BJ (cell line): Measurements from ENCODE around the gene PTCHD4. TPM values are rescaled to one million over a fixed set of nuclear protein-coding genes. Genes with fewer than 3 reads are reported as not detected.

Experiments used
- CTCF ChIA-PET: fragments of 350-600 bp; formaldehyde crosslinking; extraction: SDS; loops from one replicate; lab custom pipeline; 2021; ENCODE audit warnings: antibody characterized with exemption, inconsistent platforms; lab: Yijun Ruan, JAX
- POLR2A ChIA-PET: fragments of 300-600 bp; sonication (Branson Sonifier 250); formaldehyde crosslinking; extraction: SDS; loops from one replicate; lab custom pipeline; 2021; ENCODE audit warnings: antibody characterized with exemption; lab: Charles Lee
- DNase-seq: peaks from one replicate; pipeline ENCODE4 v3.0.0-alpha.2; 2011; ENCODE audit warnings: low read depth
- H3K27me3 ChIP-seq: 2 replicates; pipeline ENCODE4 v1.6.0; 2011; ENCODE audit warnings: low read length; ENCODE audit not compliant: control insufficient read depth, insufficient read depth
- H3K36me3 ChIP-seq: 2 replicates; pipeline ENCODE4 v1.5.1; 2011; ENCODE audit warnings: low read length; ENCODE audit not compliant: control insufficient read depth, insufficient read depth
- H3K4me3 ChIP-seq: 2 replicates; pipeline ENCODE4 v1.5.1; 2011; ENCODE audit warnings: low read depth, mild to moderate bottlenecking, control low read depth, low read length
- CTCF ChIP-seq: IDR thresholded peaks from 2 replicates; pipeline ENCODE4 v1.5.1; 2011; ENCODE audit warnings: low read depth, mild to moderate bottlenecking, control low read depth, inconsistent platforms, low read length, moderate library complexity; ENCODE audit not compliant: insufficient read depth
- polyA plus RNA-seq: library from polyadenylated mRNA; depleted of rRNA; stranded (reverse); fragments of >200 nt; gene quantifications from 2 replicates; pipeline ENCODE4 v1.2.3, GENCODE V29; 2011

The PTCHD4 gene
- polyA plus RNA-seq, 1 experiment: 2.1 TPM

DNA sequence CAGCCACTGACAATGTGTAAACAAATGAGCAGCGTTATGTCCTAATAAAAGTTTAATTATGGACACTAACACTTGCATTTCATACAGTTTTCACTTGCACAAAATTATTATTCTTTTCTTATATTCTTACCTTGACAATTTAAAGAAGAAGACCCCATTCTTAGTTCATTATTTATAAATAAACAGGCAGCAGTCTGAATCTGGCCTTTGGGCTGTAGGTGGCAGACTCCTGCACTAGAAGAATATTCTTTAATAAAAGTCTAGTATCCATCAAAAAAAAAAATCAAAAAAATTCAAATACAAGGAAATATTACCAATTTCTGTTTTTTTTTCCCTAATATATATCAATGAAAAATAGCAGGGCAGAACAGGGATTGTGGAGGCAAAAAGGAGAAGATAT, 24.8 kb downstream of the PTCHD4 start:
- no peak for DNase-seq

DNA sequence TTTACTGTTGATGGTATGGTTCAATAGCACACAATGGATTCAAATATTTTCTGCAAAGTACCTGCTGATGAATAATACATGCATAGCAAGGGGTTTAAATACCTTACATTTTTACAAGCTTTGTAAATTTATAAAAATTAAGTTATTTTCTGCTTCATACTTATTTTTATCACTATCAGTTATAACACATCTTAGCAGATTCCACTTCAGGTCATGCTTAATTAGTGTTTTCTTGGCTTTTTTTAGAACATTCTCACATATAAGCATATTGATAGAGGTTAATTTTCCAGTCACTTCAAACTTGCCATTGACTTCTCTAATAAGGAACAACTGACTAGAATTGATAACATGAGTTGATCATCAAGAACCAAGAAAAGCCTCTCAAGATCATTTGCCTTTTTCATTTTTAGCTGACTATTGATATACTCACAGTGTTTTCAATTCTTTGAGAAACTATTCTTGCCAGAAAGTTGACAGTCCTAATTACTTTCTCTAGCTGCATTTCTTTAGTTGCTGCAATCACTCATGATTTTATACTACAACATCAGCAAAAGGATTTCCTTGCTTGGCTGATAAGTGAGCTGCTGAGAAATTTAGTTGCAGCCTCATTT, 25.8 kb downstream of the PTCHD4 start:
- no peaks in the 10 kb centered on the region for H3K36me3 ChIP-seq
- no peaks in the 10 kb centered on the region for H3K27me3 ChIP-seq
- no peak overlapping the region for H3K4me3 ChIP-seq
- ChIA-PET CTCF (interaction anchor here (0.5 to 1.0 kb wide), 2 partner anchors 8 to 58 kb away, joined by 3 read pairs; no protein-coding TSS in a partner anchor), POLR2A (interaction anchor here (0.6 kb wide), 1 partner anchor 570 kb away, joined by 3 read pairs; no protein-coding TSS in a partner anchor)
- DNase-seq: no peak
- no peak for TF ChIP-seq CTCF

More for the DNA sequence above, 24.8 kb downstream of the PTCHD4 start:
- Histone ChIP-seq H3K4me3 (no peak overlapping the region), H3K36me3 (no peaks in the 10 kb centered on the region), H3K27me3 (no peaks in the 10 kb centered on the region)
- CTCF ChIA-PET: interaction anchor here (1.3 kb wide), 1 partner anchor 17 kb away, joined by 3 read pairs; no protein-coding TSS in a partner anchor
- TF ChIP-seq CTCF: peak; percentile 24; the same call in 1 of the 2 replicates
- POLR2A ChIA-PET: no interaction called here

DNA sequence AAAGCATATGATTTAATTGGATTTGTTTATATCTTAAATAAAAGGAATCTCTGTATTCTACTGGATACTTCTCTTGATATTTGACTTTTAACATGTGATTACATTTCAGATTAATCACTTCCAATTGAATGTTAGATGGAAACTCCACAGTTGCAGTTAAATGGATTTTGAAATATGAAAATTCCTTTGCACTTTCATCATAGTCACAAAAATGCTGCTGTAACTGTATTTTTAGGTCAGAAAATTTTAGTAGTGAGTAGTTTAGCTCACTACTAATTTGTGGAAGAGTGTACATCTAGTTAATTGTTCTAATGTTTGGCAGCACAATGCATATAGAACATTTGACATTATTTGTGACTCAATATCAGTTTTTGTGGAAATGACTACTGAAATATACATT, 26.8 kb downstream of the PTCHD4 start:
- ChIA-PET CTCF (interaction anchor here (0.6 kb wide), 1 partner anchor 392 kb away, joined by 3 read pairs; no protein-coding TSS in a partner anchor), POLR2A (no interaction called here)
- no peak for TF ChIP-seq CTCF
- Histone ChIP-seq H3K36me3 (no peaks in the 10 kb centered on the region), H3K27me3 (no peaks in the 10 kb centered on the region), H3K4me3 (no peak overlapping the region)
- DNase-seq: no peak

- no peak for TF ChIP-seq CTCF
- no peak for DNase-seq
- Histone ChIP-seq H3K27me3 (no peaks in the 10 kb centered on the region), H3K36me3 (no peaks in the 10 kb centered on the region), H3K4me3 (no peak overlapping the region)
- CTCF ChIA-PET: no interaction called here
- POLR2A ChIA-PET: no interaction called here
Observed at GRCh38 chr6:48080227-48081009, 30.6 kb downstream of the PTCHD4 start.

DNA sequence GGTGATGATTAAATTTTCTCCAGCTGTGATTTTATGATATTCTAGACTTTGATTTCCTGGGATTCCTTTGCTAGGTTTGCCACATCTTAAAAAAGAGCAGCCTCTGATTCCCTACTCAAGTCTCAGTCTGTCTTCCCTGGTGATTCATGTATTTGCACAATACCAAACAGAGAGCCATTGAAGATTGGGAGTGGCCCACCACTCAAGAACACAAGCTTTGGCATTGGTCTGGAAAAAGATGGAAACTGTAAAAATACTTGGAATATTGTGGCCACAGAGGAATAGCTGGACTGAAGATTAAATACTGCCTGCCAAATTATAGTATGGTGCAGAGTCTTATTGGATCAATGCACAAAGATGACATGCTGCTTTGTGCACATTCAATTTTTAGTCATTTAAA, 32.9 kb downstream of the PTCHD4 start:
- Histone ChIP-seq H3K27me3 (no peaks in the 10 kb centered on the region), H3K4me3 (no peak overlapping the region), H3K36me3 (no peaks in the 10 kb centered on the region)
- DNase-seq: no peak
- ChIA-PET POLR2A (no interaction called here), CTCF (no interaction called here)
- TF ChIP-seq CTCF: no peak
